Activated naive CD4-positive, alpha-beta T cell treated with anti-CD3 and anti-CD28 coated beads, Interleukin-2, amount 50 U/mL, for 24 hours (primary cell): ENCODE results near the gene ABCC12.
"Not testable (repeated sequence)": the region's sequence is repeated elsewhere in the genome, so short reads cannot be mapped to it uniquely, and the experiment has no call there.

Source experiments
- H3K27ac Mint-ChIP-seq: one replicate; pipeline ENCODE4 v1.8.0; 2021; ENCODE audit warnings: mild to moderate bottlenecking, mixed read lengths
- H3K27me3 Mint-ChIP-seq: one replicate; pipeline ENCODE4 v1.8.0; 2021; ENCODE audit warnings: mixed read lengths
- H3K36me3 Mint-ChIP-seq: one replicate; pipeline ENCODE4 v1.8.0; 2021; ENCODE audit warnings: mixed read lengths
- H3K4me1 Mint-ChIP-seq: one replicate; pipeline ENCODE4 v1.8.0; 2021; ENCODE audit warnings: mixed read lengths
- H3K4me3 Mint-ChIP-seq: one replicate; pipeline ENCODE4 v1.8.0; 2021; ENCODE audit warnings: mild to moderate bottlenecking, mixed read lengths
- H3K9me3 Mint-ChIP-seq: one replicate; pipeline ENCODE4 v1.8.0; 2021; ENCODE audit warnings: mixed read lengths

ABCC12 gene

DNA sequence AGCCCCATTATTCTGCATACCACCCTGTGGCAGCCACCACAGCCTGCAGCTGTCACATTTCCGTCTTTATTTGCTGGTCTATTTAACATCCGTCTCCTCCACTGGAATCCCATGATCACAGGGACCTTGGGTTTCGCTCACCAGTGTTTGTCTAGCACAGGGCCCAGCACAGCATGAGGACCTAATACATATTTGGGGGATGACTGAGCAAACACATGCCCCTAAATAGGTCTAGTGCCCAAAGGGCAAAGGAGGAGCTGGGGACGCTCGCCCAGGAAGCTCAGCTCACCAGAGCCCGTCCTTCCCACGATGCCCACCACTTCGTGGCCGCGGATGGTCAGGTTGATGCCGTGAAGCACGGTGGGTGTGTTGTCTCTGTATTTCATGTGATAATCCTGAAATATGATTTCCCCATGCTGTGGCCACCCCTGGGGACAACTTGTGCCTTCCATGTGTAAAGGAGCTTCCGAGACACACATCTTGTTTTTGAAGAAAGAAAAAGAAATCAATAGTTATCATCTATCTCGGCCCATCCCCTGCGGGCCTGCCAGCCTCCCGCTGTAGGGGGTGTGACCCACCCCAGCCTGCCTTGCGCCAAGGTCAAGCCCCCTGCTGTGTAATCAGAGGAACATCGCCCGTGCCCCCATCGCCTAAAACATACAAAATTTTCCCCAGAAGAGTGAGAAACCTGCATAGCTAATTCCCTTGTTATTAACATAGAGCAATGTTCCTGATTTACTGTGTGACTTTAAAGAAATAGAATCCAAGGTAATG, 21.0 kb upstream of the ABCC12 start:
- Mint-ChIP-seq H3K27me3 (no peaks in the 10 kb centered on the region), H3K4me1 (no peaks in the 10 kb centered on the region), H3K27ac (peak overlapping the region; percentile 48)

DNA sequence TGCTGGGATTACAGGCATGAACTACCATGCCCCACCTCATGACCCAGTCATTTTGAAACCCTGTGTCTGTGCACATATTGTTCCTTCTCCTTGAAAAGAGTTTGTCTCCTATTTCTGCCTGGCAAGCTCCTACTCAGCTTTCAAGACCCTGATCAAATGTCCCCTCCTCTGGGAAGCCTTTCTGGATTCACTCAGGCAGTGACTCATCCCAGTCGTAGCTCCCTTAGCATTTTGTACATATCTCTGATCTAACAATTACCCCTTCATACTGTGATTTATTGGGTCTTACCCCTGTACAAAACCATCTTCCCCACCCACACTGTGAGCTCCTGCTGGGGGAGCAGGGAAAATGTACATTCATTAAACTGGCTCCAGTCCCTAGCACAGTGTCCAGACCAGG, 18.1 kb upstream of the ABCC12 start:
- no peaks in the 10 kb centered on the region for H3K27me3 Mint-ChIP-seq
- no peaks in the 10 kb centered on the region for H3K36me3 Mint-ChIP-seq
- H3K9me3 Mint-ChIP-seq = no peaks in the 10 kb centered on the region
- H3K4me3 Mint-ChIP-seq = no peak overlapping the region
- H3K27ac Mint-ChIP-seq = no peak overlapping the region
- no peaks in the 10 kb centered on the region for H3K4me1 Mint-ChIP-seq

More for the DNA sequence above, 21.0 kb upstream of the ABCC12 start:
- Mint-ChIP-seq H3K36me3 (no peaks in the 10 kb centered on the region), H3K4me3 (no peak overlapping the region), H3K9me3 (no peaks in the 10 kb centered on the region)

DNA sequence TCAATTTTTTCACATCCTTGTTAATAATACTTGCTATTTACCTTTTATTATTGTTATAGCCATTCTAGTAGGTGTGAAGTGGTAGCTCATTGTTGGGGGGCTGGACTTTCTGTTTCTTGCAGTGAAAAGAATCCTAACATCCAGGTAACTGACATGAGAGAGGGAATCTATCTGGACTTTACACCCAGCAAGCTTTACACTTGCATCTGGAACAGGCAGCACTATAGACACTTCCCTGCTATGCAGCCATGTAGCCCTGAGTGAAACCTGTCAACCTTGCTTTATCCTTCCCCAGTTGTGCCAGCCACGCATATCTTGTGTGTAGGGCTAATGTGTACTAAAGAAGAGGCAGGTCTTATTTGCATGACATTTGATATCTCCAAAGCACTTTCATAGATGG, 16.9 kb upstream of the ABCC12 start:
- Mint-ChIP-seq H3K27me3 (no peaks in the 10 kb centered on the region), H3K27ac (no peak overlapping the region), H3K36me3 (no peaks in the 10 kb centered on the region), H3K9me3 (no peaks in the 10 kb centered on the region), H3K4me1 (no peaks in the 10 kb centered on the region), H3K4me3 (no peak overlapping the region)

DNA sequence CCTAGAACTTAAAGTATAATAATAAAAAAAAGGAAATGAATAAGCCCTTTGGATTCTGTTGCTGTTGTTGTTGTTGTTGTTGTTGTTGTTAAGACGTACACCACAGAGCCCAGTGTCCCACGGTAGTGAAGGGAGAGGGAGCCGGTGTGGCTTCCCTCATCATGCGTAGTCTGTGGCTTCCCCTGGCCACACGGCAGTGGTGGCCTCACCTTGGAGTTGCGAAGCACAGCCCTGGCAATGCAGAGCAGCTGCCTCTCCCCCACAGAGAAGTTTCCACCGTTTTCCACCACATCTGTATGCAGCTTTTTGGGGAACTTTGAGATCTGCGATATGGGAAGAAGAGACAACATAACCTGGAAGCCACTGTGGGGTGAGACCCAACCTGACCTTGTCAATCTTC, 14.1 kb upstream of the ABCC12 start:
- H3K4me1 Mint-ChIP-seq = peaks cover 2% of the 10 kb centered on the region
- no peaks in the 10 kb centered on the region for H3K36me3 Mint-ChIP-seq
- H3K27me3 Mint-ChIP-seq = peaks cover under 1% of the 10 kb centered on the region
- H3K4me3 Mint-ChIP-seq = no peak overlapping the region
- H3K9me3 Mint-ChIP-seq = no peaks in the 10 kb centered on the region
- H3K27ac Mint-ChIP-seq = no peak overlapping the region

DNA sequence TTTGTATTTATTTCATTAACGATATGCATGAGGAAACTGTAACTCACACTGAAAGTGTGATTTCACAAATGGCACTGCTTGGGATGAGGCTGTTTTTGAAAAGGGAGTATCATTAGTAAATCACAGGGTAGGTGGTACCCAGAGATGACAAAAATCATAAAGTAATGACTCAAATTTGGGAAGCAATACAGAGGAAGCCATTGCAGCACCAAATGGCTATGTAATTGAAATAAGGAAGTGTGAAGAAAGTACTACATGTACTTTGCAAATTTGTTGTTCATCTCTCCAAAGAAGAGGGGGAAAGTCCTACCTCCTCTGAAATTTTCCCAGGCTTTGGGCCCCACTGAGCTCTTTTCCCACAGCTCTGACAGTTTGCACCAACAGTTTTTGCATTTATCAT, 12.3 kb upstream of the ABCC12 start:
- Mint-ChIP-seq H3K4me1 (peaks cover 5% of the 10 kb centered on the region), H3K36me3 (no peaks in the 10 kb centered on the region), H3K27ac (no peak overlapping the region), H3K4me3 (no peak overlapping the region), H3K9me3 (no peaks in the 10 kb centered on the region), H3K27me3 (peaks cover 2% of the 10 kb centered on the region)

DNA sequence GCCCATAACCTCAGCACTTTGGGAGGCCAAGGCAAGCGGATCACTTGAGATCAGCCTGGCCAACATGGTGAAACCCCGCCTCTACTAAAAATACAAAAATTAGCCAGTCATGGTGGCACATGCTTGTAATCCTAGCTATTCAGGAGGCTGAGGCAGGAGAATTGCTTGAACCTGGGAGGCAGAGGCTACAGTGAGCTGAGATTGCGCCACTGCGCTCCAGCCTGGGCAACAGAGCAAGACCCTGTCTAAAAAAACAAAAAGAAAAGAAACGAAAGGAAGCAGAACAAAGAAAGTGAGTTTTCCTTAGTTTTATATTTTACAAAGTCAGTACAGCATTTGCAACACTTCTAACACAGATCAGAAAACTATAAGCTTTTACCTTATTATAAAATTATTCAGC, 10.8 kb upstream of the ABCC12 start:
- not testable (repeated sequence) for H3K27me3 Mint-ChIP-seq, H3K27ac Mint-ChIP-seq

DNA sequence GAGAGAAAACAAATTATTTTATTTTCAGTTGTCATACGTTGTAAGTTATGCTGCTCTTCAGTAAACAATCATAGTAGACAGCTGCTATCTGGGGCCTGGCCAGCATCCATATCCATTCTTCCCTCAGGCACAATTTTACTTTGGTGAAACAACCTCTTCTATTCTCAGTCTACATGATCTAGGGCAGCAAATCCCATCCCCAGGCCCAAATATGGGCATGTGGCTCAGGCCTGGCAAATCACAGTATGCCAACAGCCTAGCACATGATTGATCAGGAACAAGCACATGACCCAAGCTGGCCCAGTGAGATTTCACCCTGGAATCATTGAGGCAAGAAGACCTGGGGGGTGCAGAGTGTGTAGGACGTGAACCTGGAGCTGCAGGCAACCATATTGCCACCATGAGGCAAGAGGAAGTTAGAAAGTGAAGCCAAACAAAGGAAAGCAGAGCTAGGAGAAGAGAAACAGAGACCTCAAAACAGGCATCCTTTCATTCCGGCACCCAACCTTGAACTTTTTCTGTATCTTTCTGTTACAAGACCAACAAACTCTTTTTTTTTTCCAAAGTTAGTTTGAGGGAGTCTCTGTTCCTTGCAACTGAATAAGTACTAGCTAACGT, 10.3 kb upstream of the ABCC12 start:
- H3K27ac Mint-ChIP-seq = no peak overlapping the region
- H3K27me3 Mint-ChIP-seq = peaks cover 4% of the 10 kb centered on the region
- no peak overlapping the region for H3K4me3 Mint-ChIP-seq
- peaks cover 5% of the 10 kb centered on the region for H3K4me1 Mint-ChIP-seq
- H3K9me3 Mint-ChIP-seq = no peaks in the 10 kb centered on the region
- H3K36me3 Mint-ChIP-seq = no peaks in the 10 kb centered on the region

More for the DNA sequence above, 10.8 kb upstream of the ABCC12 start:
- not testable (repeated sequence) for H3K36me3 Mint-ChIP-seq, H3K9me3 Mint-ChIP-seq, H3K4me3 Mint-ChIP-seq, H3K4me1 Mint-ChIP-seq

DNA sequence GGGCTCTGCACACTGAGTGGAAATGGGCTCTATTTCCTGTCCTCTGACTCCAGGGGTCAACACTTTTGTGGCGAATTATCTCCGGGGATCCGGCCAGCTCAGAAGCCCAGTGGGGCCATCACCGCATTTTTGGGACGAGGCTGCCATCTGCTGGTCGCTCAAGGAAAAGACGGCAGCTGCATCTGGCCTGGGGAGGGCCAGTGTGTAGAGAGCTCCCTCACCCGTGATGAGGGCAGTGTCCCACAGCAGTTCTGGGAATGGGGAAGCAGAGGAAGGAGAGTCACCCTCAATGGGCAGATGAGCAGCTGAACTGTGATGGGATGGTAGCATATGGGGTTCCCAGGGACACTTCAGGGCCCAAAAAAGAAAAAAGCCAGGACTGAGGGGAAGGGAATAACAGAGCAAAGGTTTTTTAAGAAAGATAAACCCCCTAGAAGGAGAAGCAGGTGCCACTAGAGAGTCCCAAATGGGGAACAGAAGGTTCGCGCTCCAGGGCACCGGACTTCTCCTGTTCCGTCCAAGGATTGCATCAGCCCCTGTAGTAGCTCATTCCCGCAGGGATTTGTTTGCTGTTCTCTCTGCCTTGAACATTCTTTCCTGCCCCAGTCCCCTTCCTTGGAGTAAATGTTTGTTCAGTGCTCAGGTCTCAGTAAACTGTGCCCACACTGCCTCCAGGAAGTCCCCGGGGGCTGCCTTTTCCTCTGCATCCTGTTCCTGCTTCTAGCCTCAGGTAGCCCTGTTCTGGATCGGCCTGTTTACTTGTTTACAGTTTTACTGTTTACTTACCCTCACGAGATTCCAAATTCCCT, 9.3 kb upstream of the ABCC12 start:
- H3K4me3 Mint-ChIP-seq = no peak overlapping the region
- peaks cover 4% of the 10 kb centered on the region for H3K27me3 Mint-ChIP-seq
- no peaks in the 10 kb centered on the region for H3K9me3 Mint-ChIP-seq
- H3K27ac Mint-ChIP-seq = peak overlapping the region; percentile 38
- no peaks in the 10 kb centered on the region for H3K36me3 Mint-ChIP-seq
- peaks cover 5% of the 10 kb centered on the region for H3K4me1 Mint-ChIP-seq

DNA sequence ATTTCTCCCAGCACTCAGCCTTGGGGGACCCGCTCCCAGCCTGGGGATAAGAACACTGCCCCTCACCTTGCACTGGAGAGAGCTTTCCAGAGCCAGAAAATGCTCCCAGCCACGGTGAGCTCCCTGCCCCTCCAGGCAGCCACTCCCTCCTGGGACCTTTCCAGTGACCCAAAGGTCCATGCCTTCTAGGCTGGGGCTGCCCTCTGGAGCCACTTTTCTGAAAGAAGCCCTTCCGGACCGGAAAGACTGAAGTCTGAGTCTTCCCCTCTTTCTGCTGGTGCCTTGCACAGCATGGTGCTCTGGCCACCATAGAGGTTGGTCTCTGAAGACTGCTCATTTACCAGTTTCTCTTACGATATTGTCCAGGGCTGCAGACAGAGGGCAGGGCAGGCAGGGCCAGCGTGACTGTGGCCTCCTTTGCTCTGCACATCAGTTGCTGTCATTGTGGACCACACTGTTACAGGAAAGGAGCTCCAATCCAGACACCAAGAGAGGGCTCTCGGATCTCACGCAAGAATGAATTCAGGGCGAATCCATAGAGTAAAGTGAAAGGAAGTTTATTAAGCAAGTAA, 7.1 kb upstream of the ABCC12 start:
- no peaks in the 10 kb centered on the region for H3K9me3 Mint-ChIP-seq
- peaks cover 4% of the 10 kb centered on the region for H3K27me3 Mint-ChIP-seq
- no peak overlapping the region for H3K4me3 Mint-ChIP-seq
- H3K36me3 Mint-ChIP-seq = no peaks in the 10 kb centered on the region
- peaks cover 15% of the 10 kb centered on the region for H3K4me1 Mint-ChIP-seq
- no peak overlapping the region for H3K27ac Mint-ChIP-seq

DNA sequence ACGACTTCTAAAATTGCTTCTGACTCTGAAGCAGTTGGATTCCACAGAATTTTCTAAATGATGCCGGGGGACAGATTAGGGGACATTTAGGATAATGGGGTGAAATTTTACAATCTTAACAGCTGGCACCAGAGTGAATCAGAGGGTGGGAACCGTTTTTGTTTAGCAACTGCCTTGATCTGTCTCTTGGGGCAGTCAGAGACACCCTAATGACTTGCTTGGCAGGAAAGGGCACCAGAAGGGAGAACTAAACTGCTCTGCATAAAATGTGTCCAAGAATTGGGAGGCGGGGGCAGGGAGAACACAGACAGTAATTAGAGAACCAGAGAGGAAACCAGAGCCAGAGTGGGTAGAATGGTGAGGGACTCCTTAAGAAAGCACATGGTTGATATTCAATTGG, 6.1 kb upstream of the ABCC12 start:
- Mint-ChIP-seq H3K4me1 (peaks cover 25% of the 10 kb centered on the region), H3K36me3 (no peaks in the 10 kb centered on the region), H3K9me3 (no peaks in the 10 kb centered on the region), H3K4me3 (no peak overlapping the region), H3K27ac (no peak overlapping the region), H3K27me3 (peaks cover 4% of the 10 kb centered on the region)

DNA sequence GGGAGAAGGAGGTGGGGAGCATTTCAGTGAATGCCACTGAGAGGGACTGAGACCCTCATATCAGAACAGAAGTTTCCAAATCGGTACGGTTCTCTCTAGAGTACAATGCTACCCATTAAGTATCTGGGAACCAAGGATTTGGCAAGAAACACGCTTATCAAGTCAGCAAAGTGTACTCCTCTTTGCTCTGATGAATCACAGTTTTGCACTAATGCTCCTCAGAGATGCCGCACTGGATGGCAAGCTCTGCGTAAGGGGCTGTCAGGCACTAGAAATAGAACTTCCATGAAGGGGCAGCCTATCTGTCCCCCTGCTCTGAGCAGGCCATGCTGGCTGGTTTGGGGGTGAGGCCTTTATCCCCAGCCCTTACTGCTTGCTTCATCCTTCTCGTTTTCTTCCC, 4.8 kb upstream of the ABCC12 start:
- peaks cover 28% of the 10 kb centered on the region for H3K4me1 Mint-ChIP-seq
- no peak overlapping the region for H3K4me3 Mint-ChIP-seq
- peaks cover 4% of the 10 kb centered on the region for H3K27me3 Mint-ChIP-seq
- H3K27ac Mint-ChIP-seq = no peak overlapping the region
- H3K36me3 Mint-ChIP-seq = no peaks in the 10 kb centered on the region
- H3K9me3 Mint-ChIP-seq = no peaks in the 10 kb centered on the region

DNA sequence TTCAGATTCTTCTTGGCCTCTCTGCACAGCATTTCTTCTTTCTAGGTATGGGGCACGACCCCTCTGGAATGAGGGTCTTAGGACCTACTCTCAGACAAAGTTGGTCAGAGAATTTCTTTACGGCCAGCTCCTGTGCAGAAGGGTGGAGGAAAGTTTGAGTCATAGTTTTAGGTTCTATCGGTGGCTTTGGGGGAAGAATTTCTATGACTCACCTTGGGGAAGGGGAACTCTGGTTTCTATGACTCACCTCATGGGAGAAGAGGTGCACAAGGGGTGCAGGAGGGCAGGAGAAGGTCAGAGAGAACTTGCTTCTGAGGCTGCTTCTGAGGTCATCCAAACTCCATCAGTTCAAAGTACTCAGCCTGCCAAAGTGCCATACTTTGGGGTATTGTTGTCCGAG, 2.5 kb upstream of the ABCC12 start:
- Mint-ChIP-seq H3K9me3 (no peaks in the 10 kb centered on the region), H3K27ac (peak overlapping the region; percentile 89), H3K36me3 (no peaks in the 10 kb centered on the region), H3K27me3 (peaks cover 3% of the 10 kb centered on the region), H3K4me3 (peak overlapping the region; percentile 66), H3K4me1 (peaks cover 23% of the 10 kb centered on the region)

DNA sequence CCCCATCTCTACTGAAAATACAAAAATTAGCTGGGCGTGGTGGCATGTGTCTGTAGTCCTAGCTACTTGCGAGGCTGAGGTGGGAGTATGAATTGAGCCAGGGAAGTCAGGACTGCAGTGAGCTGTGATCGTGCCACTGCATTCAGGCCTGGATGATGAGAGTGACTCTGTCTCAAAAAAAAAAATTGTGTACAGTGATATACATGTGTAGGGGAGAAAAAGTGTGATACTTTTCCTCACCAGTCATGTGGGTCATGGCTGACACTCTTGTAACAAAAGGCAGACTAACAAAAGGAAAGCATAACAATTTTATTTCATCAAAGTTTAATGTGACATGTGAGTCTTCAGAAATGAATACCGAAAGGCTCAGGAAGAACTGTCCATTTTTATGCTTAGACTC, 2.0 kb upstream of the ABCC12 start:
- Mint-ChIP-seq H3K4me3 (peak overlapping the region; percentile 66), H3K27ac (peak overlapping the region; percentile 89), H3K36me3 (no peaks in the 10 kb centered on the region), H3K4me1 (peaks cover 23% of the 10 kb centered on the region), H3K27me3 (peaks cover 3% of the 10 kb centered on the region), H3K9me3 (no peaks in the 10 kb centered on the region)

DNA sequence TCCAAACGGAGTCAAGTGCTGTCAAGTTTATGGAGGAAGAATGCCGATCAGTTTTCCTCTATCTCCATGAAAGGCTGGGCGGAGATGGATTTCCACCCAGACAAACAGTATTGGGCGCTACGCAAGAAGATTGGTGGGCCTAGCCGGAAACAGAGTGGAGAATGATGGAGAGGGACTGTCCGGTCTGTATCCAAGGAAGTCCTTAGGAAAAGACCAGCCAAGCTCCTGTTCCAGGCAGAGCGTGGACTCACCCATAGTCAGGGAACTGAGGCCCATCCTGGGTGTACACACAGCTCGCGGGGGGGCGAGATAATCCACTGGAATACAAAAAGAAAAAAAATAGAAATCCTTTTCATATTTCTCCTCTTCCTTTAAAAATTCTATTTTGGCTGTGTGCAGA, 1.5 kb upstream of the ABCC12 start:
- H3K4me1 Mint-ChIP-seq = peaks cover 23% of the 10 kb centered on the region

DNA sequence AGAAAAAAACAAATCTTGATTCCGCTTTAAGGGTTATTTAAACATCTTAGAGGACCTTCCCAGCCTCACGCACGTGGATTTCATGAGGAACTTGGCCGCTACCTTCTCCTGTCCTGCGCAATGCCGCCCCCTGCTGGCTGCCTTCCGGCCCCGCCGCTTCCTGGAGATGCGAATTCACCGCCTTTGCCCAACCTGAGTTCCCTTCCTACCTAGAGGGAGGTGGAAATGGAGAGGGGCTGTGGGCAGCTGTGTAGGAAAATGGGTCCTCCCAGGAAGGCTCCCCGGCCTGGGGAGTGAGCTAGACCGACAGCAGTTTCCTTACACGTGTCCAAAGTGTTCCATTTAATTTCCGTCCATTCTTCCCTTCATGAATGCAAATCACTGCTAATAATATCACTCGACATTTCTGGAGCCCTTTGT, 1.0 kb upstream of the ABCC12 start:
- H3K4me1 Mint-ChIP-seq = peaks cover 23% of the 10 kb centered on the region
- H3K27ac Mint-ChIP-seq = no peak overlapping the region
- no peaks in the 10 kb centered on the region for H3K9me3 Mint-ChIP-seq
- no peak overlapping the region for H3K4me3 Mint-ChIP-seq
- peaks cover 1% of the 10 kb centered on the region for H3K27me3 Mint-ChIP-seq
- no peaks in the 10 kb centered on the region for H3K36me3 Mint-ChIP-seq

More for the DNA sequence above, 1.5 kb upstream of the ABCC12 start:
- Mint-ChIP-seq H3K36me3 (no peaks in the 10 kb centered on the region), H3K27ac (peak overlapping the region; percentile 89), H3K9me3 (no peaks in the 10 kb centered on the region), H3K4me3 (peak overlapping the region; percentile 66), H3K27me3 (peaks cover 3% of the 10 kb centered on the region)

DNA sequence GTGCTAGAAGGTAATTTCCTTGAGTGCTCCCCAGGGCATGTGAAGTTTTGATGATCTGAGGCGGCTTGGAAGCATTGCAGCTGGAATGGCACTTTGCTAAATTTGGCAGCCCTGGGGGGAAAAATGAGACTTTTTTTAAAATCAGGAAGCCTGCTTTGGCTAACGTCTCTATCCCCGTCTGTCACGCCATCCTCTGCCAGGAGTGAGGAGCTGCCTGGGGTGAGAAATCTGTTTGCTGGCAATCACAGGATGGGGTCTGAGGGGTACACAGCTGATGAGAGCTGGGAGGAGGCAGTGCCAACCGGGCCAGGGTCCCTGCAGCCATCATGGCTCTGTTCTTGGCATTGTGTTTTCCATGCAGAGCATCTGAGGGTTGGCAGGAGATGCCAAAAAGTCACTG, 2.0 kb downstream of the ABCC12 start:
- Mint-ChIP-seq H3K9me3 (peaks cover 3% of the 10 kb centered on the region), H3K4me1 (peaks cover 21% of the 10 kb centered on the region)

More for the DNA sequence above, 2.0 kb downstream of the ABCC12 start:
- H3K27me3 Mint-ChIP-seq = peaks cover 2% of the 10 kb centered on the region
- H3K27ac Mint-ChIP-seq = no peak overlapping the region
- H3K4me3 Mint-ChIP-seq = no peak overlapping the region
- peaks cover 1% of the 10 kb centered on the region for H3K36me3 Mint-ChIP-seq
